GM18858 (cell line): Measurements from ENCODE around the gene TNNT2.

Experiments
- ATAC-seq: cut with Tn5 transposase; IDR thresholded peaks from one replicate; pipeline ENCODE4 v1.9.1; 2021; ENCODE audit not compliant: unreplicated experiment

The TNNT2 gene

DNA sequence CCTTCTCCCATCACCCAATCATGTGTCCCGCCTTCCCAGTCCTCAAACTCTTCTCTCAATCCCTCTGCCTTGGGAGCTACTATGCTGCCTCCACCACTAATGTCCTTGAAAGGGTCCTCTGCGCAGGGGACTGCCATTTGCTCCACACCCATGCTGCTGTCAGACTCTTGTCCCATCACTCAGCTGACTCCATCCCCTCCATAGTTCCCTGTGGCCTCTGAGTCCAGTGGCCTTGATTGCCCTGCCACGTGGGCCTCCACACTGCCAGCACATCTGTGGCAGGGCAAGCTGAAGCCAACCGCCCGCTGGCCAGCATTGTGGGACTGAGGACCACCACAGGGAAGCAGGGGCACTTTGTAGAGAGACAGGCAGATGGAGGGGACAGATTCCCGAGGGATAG, 1.3 kb upstream of the TNNT2 start:
- ATAC-seq: no peak

DNA sequence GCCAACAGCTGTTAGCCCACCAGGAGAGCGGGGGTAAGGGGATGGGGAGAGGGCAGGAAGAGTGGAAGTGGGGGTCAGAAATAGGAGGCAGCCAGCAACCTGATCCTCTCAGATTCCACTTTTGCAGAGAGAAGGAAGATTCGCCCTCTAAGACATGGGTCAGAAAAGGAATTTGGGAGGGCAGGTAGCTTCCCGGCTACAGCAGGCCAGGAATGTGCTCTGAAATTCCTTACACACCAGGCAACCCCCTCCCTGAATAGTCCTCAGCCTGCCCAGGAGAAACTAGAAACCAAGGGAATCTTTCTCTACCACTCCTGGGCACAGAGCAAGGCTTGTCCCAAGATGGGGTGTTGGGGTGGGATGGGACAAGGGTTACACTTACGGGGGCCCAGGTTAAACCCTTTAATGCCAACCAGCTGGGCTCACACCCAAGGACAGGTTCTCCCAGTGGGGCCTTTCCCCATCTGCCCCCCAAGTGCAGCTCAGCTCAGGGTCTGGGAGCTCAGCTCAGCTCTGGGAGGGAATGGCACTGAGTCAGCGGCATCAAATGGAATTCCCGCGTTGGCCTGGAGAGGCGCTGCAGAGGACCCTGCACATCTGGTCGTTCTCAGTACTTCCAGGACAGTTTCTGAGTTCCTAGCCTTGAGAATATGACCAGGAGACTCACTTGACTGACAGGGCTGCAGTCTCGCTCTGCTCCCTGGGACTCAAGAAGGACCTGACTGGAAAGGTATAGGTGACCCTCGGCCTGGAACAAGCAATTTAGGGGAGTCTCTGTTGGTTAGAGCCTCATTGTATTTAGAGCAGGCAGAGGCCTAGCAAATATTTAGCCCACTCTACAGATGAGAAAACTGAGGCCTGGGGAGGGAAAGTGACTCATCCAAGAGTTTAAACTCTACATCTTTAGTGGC, 761 bp downstream of the TNNT2 start:
- no peak for ATAC-seq

DNA sequence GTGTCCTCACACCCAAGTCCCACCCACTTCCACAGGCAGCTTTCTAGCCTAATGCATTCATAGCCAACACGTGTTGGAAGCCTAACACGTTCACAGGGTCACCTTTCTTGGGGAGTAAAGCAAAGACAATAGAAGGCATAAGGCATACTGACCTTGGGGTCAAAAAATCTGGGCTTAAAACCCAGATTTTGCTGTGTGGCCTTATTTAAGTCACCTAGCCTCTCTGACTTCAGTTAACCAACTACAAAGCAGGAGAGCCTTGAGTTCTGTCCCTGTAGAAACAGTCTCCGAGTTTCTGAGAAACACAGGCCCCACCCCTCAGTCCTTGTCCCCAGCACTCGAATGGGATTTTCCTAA, 1.4 kb downstream of the TNNT2 start:
- no peak for ATAC-seq

DNA sequence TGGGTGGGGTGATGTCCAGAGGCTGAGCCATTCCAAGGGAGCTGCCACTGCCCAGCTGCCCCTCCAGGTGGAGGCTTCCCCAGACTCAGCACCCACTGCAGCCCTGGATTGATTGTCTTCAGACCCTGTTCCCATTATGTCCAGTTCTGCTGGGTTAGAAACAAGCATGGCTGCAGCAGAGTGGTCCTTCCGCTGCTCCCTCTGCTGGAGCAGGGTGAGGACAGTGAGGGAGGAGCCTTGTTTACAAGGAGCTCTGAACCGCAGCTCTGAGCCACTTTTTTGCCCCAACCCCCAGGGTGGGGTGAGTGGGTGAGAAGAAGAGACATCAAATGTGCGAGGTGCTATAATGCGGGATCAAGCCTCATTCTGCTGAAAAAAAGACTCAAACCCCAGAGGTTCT, 2.3 kb downstream of the TNNT2 start:
- no peak for ATAC-seq

DNA sequence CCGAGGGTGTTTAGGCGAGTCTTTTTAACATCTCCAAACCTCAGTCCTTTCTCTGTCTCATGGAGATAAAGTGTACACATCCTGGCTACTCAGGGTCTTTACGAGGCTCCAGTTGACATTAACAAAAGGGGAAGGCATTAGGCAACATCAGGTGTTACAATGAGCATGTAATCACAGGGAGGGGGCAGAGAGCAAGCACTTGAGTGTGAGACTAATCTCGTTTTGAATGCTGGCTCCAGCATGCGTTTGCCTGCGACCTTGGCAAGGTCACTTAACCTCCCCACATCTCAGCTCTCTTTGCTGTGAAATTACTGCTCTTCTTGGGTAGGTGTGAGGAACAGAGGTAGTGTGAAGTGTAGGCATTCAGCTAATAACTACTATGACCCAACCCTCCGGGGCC, 3.1 kb downstream of the TNNT2 start:
- ATAC-seq: no peak

DNA sequence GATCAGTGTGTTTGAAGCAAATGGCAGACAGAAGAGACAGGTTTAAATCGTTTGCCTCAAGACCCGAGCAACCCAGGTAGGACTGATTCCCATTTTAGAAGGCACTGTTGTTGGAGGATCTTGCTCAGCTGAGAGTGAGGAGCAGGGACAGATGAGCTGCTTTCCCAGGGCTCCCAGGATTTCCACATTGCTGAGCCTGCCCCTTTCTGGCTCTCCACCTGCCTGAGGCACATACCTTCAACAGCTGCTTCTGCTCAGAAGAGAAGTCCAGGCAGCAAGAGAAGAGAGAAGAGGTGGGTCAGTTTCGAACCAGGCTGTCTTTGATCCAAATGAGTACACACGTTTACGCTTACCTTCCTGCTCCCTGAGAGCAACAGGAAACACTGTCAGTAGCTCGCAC, 5.7 kb downstream of the TNNT2 start:
- ATAC-seq: no peak

DNA sequence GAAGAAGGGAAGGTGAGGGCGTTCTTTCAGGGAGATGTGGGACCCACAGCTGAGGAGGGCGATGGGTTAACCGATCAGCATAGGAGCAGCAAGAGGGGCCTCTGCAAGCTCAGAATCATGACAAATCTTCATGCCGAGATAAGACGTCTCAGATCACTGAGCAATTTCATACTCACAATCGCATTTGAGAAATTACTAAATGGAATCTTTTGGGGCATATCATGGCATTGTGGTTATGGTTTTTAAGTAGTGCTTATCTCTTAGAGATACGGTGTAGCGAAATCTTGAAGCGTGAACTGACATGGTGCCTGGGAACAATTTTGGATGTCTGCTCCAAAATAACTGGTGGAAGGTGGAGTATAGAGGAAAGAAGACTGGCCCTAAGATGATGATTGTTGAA, 6.2 kb downstream of the TNNT2 start:
- ATAC-seq: no peak

DNA sequence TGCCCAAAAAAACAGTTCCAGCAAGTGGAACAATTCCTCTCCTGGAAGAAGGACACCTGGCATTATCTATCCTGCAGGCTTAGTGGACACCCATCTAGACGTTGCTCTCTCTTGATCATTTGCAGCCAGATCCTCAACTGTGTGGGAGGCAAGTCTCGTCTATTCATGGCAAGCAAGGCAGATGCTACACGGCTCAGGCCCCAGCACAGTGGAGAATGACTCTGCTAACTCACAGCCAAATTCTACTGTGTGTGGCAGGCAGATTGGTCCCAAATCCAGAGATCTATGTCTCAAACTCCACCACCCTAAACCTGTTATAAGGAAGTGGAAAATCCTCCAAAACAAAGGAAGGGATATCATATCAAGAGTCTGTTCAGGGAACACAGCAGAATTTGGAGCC, 7.0 kb downstream of the TNNT2 start:
- ATAC-seq: no peak

DNA sequence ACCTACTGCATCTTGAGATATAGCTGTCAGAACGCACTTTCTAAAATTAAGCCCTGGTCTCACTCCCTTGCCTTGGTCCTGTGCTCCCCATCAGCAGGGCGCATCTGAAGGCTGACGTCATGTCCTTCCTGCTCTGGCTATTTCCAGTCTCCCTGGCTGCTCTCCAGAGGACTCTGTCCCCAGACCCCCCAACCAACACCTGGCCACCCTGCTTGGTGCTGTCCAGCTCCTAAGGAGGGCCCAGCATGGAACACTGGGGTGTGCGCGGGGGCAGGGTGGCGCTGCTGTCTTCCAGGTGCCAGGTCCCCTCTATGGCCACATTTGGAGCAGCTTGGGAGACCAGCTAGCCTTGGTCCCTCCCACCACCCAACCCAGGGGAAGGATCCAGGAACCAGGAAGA, 8.3 kb downstream of the TNNT2 start:
- no peak for ATAC-seq

DNA sequence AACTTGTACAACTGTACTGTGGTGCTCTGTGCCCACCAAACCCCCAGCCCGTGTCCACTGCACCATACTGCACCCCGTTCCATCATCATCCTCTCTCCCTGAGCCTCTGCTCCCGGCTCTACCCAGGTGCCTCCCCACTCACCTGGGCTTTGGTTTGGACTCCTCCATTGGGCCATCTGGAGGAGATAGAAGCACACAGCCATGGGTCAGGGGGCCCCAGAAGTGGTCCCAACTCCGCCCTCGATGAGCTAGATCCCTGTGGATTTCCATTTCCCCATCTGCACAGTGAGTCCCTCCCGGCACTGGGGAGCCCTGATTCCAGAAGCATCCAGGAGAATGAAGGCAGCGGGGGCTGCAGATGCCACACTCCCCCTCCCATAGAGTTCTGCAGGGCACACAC, 10.8 kb downstream of the TNNT2 start:
- ATAC-seq: no peak

DNA sequence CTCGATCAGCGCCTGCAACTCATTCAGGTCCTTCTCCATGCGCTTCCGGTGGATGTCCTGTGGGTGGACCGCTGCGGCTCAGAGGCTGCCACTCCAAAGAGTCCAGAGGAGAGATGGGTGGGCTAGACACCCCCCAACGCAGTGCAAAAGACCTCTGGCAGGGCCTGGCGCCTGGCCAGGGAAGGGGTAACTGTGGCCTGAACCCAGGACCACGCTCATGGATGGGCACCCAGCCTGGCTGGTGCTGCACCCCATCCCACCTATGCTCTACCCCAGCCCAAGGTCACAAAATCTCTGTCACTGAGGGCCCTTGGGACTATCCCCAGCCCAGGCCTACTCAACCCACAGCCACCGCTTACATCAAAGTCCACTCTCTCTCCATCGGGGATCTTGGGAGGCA, 12.2 kb downstream of the TNNT2 start:
- ATAC-seq: no peak

DNA sequence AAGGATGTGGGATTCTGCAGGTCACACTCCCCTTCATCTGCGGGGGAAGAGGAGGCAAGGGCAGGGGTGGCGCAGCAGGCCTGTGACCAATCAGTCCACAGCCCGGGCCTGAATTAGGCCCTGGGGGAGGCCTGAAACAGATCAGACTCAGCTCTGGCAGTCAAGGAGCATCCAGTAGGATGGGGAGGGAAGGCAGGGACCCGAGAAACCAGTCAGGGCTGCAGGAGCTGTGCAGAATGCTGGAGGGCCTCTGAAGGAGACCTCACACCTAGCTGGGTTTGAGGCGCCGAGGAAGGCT, 12.7 kb downstream of the TNNT2 start:
- ATAC-seq: no peak

DNA sequence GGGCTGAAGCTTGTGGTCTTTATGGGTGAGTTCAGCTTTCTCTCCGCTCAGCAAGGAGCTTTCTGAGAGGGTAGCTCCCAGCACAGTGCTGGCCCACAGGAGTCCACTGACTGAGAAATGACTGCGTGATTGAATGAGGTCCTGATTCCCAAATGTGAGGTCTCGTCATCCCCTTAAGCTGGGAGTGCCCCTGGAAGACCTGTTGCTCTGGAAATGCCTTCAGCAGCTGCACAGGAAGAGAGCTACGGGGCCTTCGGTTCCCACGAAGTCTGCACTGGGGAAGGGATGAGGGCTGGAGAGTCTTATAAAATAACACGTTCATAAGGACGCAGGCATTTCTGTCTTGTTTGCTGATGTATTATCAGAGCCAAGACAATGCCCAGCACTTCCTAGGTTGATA, 14.0 kb downstream of the TNNT2 start:
- ATAC-seq: no peak

DNA sequence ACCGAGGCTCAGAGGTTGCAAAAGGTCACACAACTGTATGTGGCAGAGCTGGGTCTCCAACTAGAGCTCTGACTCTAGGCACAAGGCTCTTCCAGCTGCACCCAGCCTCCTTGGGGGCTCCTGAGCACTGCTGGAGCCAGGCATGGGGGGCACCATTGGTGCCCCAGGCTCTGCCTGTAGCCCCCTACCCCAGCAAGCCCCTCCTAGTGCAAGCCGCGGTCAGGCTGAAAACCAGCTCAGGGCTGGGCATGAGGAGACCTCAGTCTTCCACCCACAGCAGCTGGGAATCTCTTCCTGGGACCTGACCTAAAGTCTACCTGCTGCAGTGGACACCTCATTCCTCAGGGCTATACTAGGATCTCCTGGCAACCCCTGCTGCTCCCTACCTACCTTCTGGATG, 14.6 kb downstream of the TNNT2 start:
- ATAC-seq: no peak

DNA sequence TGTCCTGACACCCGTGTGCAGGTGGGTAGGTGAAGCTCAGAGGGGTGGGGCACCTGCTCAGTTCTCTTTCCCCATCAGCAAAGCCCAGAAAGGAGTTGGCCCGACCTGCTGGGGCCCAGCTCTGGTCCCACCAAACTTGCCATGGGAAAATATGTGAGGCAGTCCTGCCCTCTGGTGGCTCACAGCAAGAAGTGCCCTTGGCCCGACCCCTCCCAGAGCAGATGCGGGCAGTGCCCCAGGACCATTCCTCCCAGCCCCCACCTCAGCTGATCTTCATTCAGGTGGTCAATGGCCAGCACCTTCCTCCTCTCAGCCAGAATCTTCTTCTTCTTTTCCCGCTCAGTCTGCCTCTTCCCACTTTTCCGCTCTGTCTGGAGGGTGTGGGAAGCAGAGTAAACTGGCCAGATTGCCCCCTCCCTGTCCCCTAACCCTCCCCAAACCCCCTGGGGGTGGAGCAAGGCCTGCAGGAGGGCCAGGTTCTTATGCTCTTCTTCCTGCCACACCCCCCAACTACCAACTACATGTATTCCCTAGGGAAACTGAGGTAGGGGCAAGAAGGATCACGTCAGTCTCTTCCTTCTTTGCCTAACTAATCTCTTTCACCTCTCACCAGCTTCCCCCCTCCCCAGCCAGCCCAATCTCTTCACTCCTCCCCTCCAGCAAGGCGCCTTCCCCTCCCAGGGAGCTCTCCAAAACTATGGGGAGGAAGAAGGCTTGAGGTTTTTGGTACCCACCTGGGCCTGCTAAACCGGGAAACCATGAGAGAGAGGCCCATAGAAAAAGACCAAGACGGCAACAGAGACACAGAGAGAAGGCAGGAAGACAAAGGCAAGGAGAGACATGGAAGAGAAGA, 15.6 kb downstream of the TNNT2 start:
- ATAC-seq: no peak

DNA sequence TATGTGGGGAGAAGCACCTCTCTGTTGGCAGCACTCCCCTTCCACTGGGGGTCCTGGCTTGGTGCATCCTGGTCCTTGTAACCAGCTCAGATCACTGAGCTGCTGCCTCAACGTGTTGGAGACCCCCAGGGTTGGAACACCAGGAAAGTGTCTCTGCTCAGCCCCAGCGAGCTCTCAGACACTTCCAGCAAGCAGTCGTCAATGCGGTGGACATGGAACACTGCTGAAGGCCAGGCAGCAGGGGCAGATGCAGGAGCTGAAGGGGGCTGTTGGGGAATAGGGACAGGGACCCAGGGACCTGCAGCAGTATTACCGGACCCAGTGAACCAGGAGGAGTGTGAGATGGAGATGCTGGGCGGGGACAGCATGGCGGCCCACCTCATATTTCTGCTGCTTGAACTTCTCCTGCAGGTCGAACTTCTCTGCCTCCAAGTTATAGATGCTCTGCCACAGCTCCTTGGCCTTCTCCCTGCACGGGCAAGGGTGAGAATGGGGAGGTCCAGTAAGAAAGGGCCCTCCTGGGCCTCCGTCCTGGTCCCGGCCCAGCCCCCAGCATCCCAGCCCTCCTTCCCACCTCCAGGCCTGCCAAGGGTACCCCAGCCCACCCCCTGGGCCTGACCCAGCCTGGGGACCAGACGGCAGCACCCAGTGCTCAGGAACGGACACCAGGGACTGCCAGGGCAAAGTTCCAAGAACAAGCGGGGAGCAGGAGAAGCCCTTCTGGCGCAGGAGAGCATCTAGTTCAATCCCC, 16.4 kb downstream of the TNNT2 start:
- ATAC-seq: no peak

DNA sequence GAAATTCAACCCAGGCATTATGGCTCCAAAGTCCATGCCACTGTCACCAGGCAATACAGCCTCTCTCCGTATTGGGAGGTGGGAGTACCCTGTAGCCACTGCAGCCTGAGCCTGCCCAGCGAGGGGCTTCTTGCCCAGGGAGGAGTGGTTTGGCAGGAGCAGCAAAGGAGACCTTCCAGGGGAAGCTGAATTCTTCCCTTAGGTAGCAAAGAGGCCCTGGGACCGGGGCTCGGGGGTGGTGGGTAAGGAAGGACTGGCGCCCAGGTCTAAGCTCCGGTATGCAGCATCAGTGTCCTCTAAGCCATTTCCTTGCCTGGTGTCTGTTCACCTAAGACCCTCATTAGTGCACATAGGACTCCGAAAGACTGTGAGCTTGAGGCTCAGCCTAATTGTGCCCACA, 17.0 kb downstream of the TNNT2 start:
- no peak for ATAC-seq

DNA sequence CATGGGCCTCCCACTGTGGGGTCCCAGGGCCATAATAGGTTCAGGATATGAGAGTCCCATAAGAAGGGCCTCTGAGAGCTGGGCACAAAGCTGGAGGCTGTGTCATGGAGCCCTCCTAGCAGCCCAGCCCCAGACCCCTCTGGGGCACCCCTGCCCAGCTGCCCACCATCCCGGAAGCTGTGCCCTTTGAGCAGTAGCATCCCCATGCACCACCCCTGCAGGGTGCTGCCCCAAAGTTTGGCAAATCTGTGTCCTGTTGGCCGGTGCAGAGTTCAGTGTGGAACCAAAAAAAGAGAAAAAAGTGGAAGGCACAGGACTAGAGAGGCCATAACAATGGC, 17.6 kb downstream of the TNNT2 start:
- ATAC-seq: no peak

DNA sequence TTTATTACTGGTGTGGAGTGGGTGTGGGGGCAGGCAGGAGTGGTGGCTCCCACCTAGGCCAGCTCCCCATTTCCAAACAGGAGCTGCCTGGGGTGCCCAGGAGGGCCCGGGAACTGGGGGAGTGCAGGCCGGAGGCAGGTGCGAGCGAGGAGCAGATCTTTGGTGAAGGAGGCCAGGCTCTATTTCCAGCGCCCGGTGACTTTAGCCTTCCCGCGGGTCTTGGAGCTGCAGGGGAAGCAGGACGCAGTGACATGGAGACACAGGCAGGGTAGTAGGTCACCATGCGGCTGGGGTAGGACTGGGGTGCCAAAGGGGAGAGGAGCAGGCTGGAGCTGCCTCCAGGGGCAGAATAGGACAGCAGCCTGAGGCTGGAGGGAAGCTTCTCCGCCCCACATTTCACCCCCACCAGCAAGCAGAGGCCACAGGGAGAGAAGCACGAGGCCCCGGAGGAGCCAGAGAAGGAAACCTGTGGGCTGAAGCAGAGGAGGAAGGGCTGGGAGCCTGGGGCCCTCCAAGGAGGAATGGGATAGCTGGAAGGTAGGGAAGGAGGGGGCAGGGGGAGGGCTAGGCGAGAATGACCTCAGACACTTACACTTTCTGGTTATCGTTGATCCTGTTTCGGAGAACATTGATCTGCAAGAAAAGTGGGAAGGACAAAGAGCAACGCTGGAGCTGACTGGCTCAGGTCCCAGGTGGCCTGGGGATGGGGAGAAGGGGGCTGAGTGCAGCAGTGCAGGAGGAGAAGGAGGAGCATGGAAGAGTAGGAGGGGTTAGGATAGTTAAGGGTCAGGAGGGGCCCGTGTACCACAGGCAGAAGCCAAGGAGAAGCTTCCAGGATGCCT, 18.2 kb downstream of the TNNT2 start:
- ATAC-seq: no peak

DNA sequence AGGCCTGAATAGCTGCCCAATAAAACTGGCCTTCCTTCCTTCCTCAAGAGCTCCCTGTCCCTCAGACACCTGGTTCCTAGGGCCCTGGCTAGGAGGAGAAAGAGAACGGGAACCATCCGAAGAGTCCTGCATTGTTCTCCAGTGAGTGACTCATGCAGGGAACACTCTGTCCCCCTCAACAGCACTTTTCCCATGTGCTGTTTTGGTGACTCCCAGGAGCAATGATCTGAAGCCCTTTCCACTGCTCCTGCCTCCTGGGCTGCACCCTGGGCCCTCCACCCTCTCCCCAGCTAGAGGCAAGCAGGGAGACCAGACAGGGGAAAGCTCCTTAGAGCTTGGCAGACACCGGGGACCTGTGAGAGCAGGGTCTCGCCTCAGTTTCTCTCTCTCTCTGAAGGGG, 18.9 kb downstream of the TNNT2 start:
- ATAC-seq: no peak
